Measurements from ENCODE around the gene FAM236D. TPM values are rescaled to one million over a fixed set of nuclear protein-coding genes. Genes with fewer than 3 reads are reported as not detected.
"Not testable (repeated sequence)": the region's sequence is repeated elsewhere in the genome, so short reads cannot be mapped to it uniquely, and the experiment has no call there.

FAM236D gene
- total RNA-seq, result not detected

DNA sequence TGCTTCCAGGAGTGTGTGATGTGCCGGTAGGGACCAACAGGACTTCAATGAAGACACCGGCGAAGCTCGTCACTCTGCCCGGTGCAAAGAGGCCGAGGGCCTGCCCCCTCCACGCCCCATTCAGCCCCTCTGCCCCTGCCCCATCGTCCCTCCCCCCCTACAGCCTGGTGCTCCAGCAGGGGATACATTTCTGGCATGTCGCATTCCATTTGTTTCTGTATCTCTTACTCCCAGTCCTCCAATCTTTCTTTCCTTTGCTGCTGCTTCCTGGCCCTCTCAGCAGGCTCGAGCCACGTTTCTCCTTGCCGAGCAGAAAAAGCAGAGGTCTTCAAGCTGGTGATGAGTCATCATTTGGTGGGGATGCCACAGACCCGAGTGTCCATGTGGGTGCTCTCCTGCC, at the start of gene FAM236D:
Gene FAM236D (minus strand): TSS at position 101 of the 400 bp plus-strand sequence. CDS start 100 bp downstream, at position 1.
- H3K36me3 Mint-ChIP-seq; ATAC-seq (ENCODE audit: low read depth): not testable (repeated sequence)

DNA sequence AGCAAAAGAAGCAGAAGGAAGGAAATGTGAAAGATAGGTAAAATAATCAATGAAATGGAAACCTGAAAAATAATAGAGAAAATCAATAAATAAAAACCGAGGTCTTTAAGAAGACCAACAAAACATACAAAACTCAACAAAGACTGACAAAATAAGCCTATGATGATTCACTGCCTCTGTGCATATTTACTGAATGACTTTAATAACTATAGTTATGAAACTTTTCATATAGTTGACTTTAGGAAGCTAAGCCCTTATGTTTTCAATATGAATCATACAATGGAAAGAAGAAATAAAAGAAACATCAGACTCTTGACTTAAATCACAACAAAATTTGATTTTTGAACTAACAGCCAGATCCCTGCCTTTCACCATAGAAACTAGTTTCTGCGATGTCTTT, 29.5 kb upstream of the FAM236D start:
- POLR2A ChIA-PET; H3K36me3 Mint-ChIP-seq; H3K27me3 Mint-ChIP-seq; H3K4me1 Mint-ChIP-seq; ATAC-seq (ENCODE audit: low read depth); H3K27ac Mint-ChIP-seq; H3K9me3 Mint-ChIP-seq; DNase-seq; H3K4me3 Mint-ChIP-seq: not testable (repeated sequence)

More for the DNA sequence above, at the start of gene FAM236D:
- H3K9me3 Mint-ChIP-seq, H3K27ac Mint-ChIP-seq, H3K4me3 Mint-ChIP-seq, H3K4me1 Mint-ChIP-seq, H3K27me3 Mint-ChIP-seq, DNase-seq, POLR2A ChIA-PET: not testable (repeated sequence)

DNA sequence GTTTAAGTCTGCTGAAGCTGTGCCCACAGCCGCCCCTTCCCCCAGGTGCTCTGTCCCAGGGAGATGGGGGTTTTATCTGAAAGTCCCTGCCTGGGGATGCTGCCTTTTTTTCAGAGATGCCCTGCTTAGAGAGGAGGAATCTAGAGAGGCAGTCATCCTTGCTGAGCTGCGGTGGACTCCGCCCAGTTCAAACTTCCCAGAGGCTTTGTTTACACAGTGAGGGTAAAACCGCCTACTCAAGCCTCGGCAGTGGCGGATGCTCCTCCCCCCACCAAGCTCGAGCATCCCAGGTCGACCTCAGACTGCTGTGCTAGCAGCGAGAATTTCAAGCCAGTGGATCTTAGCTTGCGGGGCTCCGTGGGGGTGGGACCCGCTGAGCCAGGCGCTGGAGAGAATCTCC, 22.7 kb upstream of the FAM236D start:
- POLR2A ChIA-PET; H3K27ac Mint-ChIP-seq; H3K4me1 Mint-ChIP-seq; H3K9me3 Mint-ChIP-seq; ATAC-seq (ENCODE audit: low read depth); H3K4me3 Mint-ChIP-seq; H3K27me3 Mint-ChIP-seq; DNase-seq; H3K36me3 Mint-ChIP-seq: not testable (repeated sequence)

DNA sequence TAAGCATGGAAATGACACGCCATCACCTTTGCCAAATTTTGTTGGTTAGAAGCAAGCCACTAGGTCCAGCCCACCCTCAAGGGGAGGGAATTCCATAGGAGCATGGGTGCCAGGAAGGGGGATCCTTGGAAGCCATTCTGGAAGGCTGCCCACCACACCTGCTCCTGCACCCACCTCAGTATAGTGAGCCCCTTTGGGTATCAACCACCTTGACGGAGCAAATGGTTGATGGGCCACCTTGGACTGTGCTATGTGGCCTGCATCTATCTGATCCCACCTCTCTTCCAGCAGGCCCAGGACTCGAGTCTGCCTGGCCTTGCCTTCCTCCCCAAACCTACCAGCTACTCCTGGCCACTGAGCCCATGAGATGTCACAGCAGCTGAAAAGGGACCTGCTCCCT, 17.6 kb downstream of the FAM236D start:
- POLR2A ChIA-PET; H3K9me3 Mint-ChIP-seq; ATAC-seq (ENCODE audit: low read depth); DNase-seq; H3K36me3 Mint-ChIP-seq; H3K27me3 Mint-ChIP-seq; H3K4me3 Mint-ChIP-seq; H3K27ac Mint-ChIP-seq; H3K4me1 Mint-ChIP-seq: not testable (repeated sequence)

DNA sequence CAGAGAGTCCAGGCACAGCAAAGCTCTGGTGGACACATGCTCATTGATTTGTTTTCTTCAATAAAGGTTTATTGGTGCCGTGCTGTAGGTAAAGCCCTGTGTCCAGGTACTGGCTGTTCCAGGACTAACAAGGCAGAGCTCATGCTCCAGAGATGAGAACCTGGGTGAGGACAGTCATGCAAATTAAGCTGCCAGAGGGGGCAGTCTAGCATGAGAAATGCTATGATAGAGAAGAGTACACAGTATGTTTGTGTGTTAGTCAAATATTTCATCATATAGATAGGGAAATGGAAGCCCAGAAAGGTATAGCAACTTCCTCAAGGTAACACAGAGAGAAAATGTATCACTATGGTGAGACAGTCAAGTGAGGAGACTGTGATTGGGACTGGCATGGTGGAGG, 19.9 kb downstream of the FAM236D start:
- H3K4me3 Mint-ChIP-seq; H3K4me1 Mint-ChIP-seq; POLR2A ChIA-PET; H3K27me3 Mint-ChIP-seq; H3K36me3 Mint-ChIP-seq; ATAC-seq (ENCODE audit: low read depth); H3K9me3 Mint-ChIP-seq; H3K27ac Mint-ChIP-seq; DNase-seq: not testable (repeated sequence)

DNA sequence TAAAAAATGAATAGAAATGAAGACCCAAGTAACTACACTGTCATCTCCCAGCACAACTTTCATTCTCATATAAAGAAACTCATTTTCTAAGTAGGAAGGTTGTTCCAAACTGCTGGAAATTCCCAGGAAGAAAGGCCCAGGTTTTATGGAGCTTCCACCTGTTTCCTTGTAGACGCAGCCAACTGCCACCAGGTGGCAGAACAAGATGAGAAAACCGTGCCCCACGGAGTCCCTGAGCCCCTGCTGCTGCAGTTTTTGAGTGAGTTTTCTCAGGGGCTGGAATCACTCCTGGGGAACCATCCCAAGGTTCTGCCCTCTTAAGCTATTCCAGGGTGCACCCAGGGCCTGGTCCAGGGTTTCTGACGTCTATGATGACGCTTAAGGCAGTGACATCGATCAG, 24.0 kb downstream of the FAM236D start:
- H3K27me3 Mint-ChIP-seq; H3K9me3 Mint-ChIP-seq; H3K27ac Mint-ChIP-seq; DNase-seq; ATAC-seq (ENCODE audit: low read depth); H3K4me1 Mint-ChIP-seq; H3K36me3 Mint-ChIP-seq; H3K4me3 Mint-ChIP-seq; POLR2A ChIA-PET: not testable (repeated sequence)

DNA sequence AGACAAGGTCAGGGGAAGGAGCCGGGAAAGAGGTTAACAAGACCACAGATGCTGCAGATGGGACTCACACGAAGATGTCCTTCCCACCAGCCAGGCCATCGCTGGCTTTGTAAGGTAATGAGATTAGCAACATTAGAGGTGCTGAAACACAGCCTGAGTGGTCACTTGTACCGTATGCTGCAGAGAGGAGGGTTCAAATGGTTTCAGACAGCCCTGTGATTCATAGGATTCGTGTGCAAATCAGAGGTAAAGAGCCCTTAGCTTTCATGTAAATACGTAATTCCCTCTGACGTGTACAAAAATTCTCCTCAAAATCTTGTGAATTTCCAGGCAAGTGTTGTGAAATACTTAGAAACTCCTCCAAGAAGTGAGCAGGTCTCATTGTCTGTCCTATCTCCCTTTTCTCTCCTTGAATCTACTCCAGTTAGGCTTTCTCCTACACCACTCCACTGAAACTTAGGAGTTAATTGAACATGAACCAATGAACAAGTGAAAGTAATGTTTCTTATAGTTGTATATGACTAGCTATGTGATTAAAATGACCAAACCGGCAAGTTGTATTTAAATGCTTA, 24.6 kb downstream of the FAM236D start:
- ATAC-seq (ENCODE audit: low read depth); DNase-seq; POLR2A ChIA-PET; H3K27ac Mint-ChIP-seq; H3K27me3 Mint-ChIP-seq; H3K4me1 Mint-ChIP-seq; H3K36me3 Mint-ChIP-seq; H3K9me3 Mint-ChIP-seq; H3K4me3 Mint-ChIP-seq: not testable (repeated sequence)

DNA sequence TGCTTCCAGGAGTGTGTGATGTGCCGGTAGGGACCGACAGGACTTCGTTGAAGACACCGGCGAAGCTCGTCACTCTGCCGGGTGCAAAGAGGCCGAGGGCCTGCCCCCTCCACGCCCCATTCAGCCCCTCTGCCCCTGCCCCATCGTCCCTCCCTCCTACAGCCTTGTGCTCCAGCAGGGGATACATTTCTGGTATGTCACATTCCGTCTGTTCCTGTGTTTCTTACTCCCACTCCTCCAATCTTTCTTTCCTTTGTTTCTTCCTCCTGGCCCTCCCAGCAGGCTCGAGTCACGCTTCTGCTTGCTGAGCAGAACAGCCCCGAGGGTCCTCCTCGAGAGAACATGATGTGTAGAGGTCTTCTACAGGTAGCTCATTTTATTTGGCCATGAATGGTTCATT, 25.4 kb downstream of the FAM236D start, which contains the start of gene FAM236B:
Gene FAM236B (minus strand): TSS at position 101 of the 400 bp plus-strand sequence. CDS start 100 bp downstream, at position 1.
- H3K27ac Mint-ChIP-seq, POLR2A ChIA-PET: not testable (repeated sequence)

DNA sequence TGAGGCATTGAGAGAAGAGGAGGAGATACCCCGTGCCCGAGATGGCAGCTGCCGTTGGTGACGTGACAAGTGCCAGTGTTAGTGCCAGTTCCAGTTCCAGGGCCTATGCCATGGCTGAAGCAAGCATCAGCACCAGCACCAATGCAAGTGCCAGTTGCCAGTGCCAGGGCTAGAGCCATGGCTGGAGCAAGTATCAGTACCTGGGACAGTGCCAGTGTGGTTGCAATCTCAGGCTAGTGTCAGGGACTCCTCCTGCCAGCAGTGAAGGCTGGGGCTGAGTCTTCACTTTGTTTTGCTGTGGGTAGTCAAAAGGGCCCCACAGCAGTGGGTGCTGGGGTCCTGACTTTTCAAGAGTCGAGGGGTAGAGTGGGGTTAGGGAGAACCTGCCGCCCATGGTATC, 29.9 kb downstream of the FAM236D start:
- H3K27ac Mint-ChIP-seq; H3K27me3 Mint-ChIP-seq; H3K4me3 Mint-ChIP-seq; H3K36me3 Mint-ChIP-seq; DNase-seq; POLR2A ChIA-PET; H3K9me3 Mint-ChIP-seq; H3K4me1 Mint-ChIP-seq; ATAC-seq (ENCODE audit: low read depth): not testable (repeated sequence)

More for the DNA sequence above, 25.4 kb downstream of the FAM236D start, which contains the start of gene FAM236B:
- H3K4me3 Mint-ChIP-seq; DNase-seq; H3K4me1 Mint-ChIP-seq; H3K27me3 Mint-ChIP-seq; ATAC-seq (ENCODE audit: low read depth); H3K9me3 Mint-ChIP-seq; H3K36me3 Mint-ChIP-seq: not testable (repeated sequence)

DNA sequence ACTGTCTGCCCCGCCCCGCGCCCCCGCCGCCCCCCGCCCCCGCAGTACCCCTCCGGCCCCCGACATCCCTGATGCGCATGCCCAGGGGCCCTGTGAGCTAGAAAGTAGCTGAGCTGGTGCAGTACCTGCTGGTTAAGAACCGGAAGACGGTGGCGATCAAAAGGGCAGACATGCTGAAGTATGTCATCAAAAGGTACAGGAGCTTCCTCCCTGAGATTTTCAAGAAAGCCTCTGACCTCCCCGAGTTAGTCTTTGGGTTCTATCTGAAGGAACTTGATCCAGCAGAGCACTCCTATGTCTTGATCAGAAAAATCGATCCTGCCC, 30.6 kb downstream of the FAM236D start:
- peak; percentile 79 for ATAC-seq (ENCODE audit: low read depth)
- H3K27me3 Mint-ChIP-seq, H3K27ac Mint-ChIP-seq, H3K9me3 Mint-ChIP-seq, H3K36me3 Mint-ChIP-seq, H3K4me1 Mint-ChIP-seq, DNase-seq, POLR2A ChIA-PET, H3K4me3 Mint-ChIP-seq: not testable (repeated sequence)

DNA sequence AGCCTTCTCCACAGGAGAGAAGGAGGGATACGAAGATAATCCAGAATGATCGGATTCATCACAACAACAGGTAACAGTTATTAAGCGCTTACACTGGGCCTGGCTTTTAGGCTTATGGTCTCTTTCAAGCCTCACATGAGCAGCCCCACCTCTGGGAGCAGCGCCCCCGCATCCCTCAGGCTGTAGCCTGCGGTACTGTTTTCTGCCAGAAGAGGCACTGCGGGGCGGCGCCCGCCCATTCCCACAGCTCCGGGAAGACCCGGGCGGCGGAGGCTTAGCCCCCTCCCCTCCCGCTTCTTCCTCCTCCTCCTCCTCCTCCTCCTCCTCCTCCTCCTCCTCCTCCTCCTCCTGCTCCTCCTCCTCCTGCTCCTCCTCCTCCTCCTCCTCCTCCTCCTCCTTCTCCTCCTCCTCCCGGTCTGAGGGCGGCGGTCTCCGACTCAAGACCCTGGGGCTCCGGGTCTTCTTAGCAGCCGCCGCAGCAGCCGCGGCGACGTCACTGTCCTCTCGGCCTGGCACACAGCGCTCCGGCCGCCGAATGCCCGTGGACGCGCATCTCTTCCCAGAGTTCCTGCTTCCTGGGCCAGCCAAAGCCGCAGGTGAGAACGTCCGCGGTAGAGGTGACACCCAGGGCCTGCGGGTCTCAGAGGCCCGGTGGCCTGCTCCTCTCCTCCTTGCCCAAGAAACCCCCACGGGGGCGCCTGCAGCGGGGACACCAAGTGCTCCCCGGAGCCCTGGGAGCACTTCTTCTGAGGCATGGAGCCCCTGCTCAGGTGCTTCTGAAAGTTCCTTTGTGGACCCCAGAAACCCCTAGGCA, 31.1 kb downstream of the FAM236D start, which contains the start of gene DMRTC1B:
Gene DMRTC1B (plus strand): TSS at position 238 of the 814 bp plus-strand sequence. CDS start 68,246 bp downstream, outside the sequence.
- H3K27ac Mint-ChIP-seq, DNase-seq, H3K9me3 Mint-ChIP-seq, POLR2A ChIA-PET, H3K4me3 Mint-ChIP-seq, H3K27me3 Mint-ChIP-seq, H3K36me3 Mint-ChIP-seq, H3K4me1 Mint-ChIP-seq: not testable (repeated sequence)
- peak; percentile 80 for ATAC-seq (ENCODE audit: low read depth)

DNA sequence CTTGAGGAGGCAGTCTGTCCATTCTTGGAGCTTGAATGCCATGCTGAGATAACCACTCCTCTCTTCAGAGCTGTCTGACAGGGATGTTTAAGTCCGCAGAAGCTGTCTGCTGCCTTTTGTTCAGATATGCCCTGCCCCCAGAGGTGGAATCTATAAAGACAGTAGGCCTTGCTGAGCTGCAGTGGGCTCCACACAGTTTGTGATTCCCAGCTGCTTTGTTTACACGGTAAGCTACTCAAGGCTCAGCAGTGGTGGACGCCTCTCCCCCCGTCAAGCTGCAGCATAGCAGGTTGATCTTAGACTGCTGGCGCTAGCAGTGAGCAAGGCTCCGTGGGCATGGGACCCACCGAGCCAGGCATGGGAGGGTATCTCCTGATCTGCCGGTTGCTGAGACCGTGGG, 47.6 kb downstream of the FAM236D start:
- H3K27me3 Mint-ChIP-seq; H3K27ac Mint-ChIP-seq; DNase-seq; ATAC-seq (ENCODE audit: low read depth); POLR2A ChIA-PET; H3K4me3 Mint-ChIP-seq; H3K9me3 Mint-ChIP-seq; H3K36me3 Mint-ChIP-seq; H3K4me1 Mint-ChIP-seq: not testable (repeated sequence)
